K562 (cell line): ENCODE measurements around the gene PYGO2. TPM values are rescaled to one million over a fixed set of nuclear protein-coding genes. Genes with fewer than 3 reads are reported as not detected.

Experiments
- ATAC-seq: fragments of 200-7000 bp; cut with Tn5 transposase; 3 replicates; pipeline ENCODE4 v1.9.1; 2020; ENCODE audit warnings: moderate library complexity
- BruUV-seq: library from RNA; stranded (reverse); fragments of 400-500 nt; replicated peaks from 2 replicates; lab custom pipeline; 2021; lab: Mats Ljungman, UMichigan
- CTCF ChIA-PET: fragments of 300-600 bp; formaldehyde crosslinking; extraction: SDS; loops from one replicate; lab custom pipeline; 2021; ENCODE audit warnings: low intra/inter-chr PET ratio; lab: Yijun Ruan, JAX
- POLR2A ChIA-PET: fragments of 300-600, 350-650 bp; sonication (Branson Sonifier 250); formaldehyde crosslinking; extraction: SDS; loops from one replicate; lab custom pipeline; 2021; ENCODE audit warnings: antibody characterized with exemption, inconsistent platforms; lab: Yijun Ruan, JAX
- DNase-seq, 4 experiments: peaks; one replicate each; pipeline versions ENCODE4 v3.0.0 to v3.0.0-alpha.2; 2011 to 2018; ENCODE audit warnings: low spot score in 3 of 4, mixed read lengths in 3 of 4; ENCODE audit errors: extremely low read depth in 1 of 4
- FAIRE-seq: peaks from 2 replicates; lab custom pipeline; 2011; peaks lifted over from hg19 to GRCh38; lab: Jason Lieb, UNC
- H2AFZ ChIP-seq: 2 replicates; pipeline ENCODE4 v1.6.0; 2011; ENCODE audit warnings: low read depth, low read length, control low read depth, inconsistent platforms
- H3K27ac ChIP-seq: fragments of 200-600 bp; 3 replicates; pipeline ENCODE4 v1.8.0; 2011; ENCODE audit warnings: low read depth, mild to moderate bottlenecking, control low read depth, inconsistent platforms, low read length, moderate library complexity, mixed read lengths; ENCODE audit errors: extremely low read depth
- H3K27me3 ChIP-seq, 2 experiments: fragments of 300-600 bp in 1 of 2; 2 replicates in 1 of 2; 3 replicates in 1 of 2; pipeline versions ENCODE4 v1.6.0 to v1.8.0; 2011; ENCODE audit warnings: inconsistent platforms in 2 of 2, low read length in 2 of 2, mild to moderate bottlenecking in 1 of 2, mixed read lengths in 1 of 2, moderate library complexity in 1 of 2; ENCODE audit not compliant: control insufficient read depth in 2 of 2, insufficient read depth in 2 of 2
- H3K36me3 ChIP-seq: fragments of 300-600 bp; 3 replicates; pipeline ENCODE4 v1.8.0; 2011; ENCODE audit warnings: mild to moderate bottlenecking, low read length, inconsistent platforms; ENCODE audit not compliant: control insufficient read depth, insufficient read depth
- H3K4me1 ChIP-seq, 2 experiments: fragments of 200-600 bp in 1 of 2; replicated peaks in 1 of 2; 2 replicates in 1 of 2; 3 replicates in 1 of 2; pipeline versions ENCODE4 v1.5.1 to v1.8.0; 2011; ENCODE audit warnings: inconsistent platforms in 2 of 2, low read length in 2 of 2, mild to moderate bottlenecking in 1 of 2, mixed read lengths in 1 of 2, moderate library complexity in 1 of 2; ENCODE audit not compliant: control insufficient read depth in 2 of 2, insufficient read depth in 2 of 2
- H3K4me2 ChIP-seq: 2 replicates; pipeline ENCODE4 v1.6.1; 2011; ENCODE audit warnings: low read length, control low read depth, inconsistent platforms, mixed read lengths; ENCODE audit not compliant: insufficient read depth
- H3K4me3 ChIP-seq: fragments of 200-600 bp; sonication (generic), shearing (Covaris generic); 2 replicates; pipeline ENCODE4 v1.5.1; 2016; ENCODE audit warnings: control low read depth, inconsistent platforms
- H3K79me2 ChIP-seq: fragments of 200-600 bp; 3 replicates; pipeline ENCODE4 v1.8.0; 2011; ENCODE audit warnings: low read length, inconsistent platforms; ENCODE audit not compliant: control insufficient read depth, insufficient read depth
- H3K9ac ChIP-seq, 2 experiments: 2 replicates each; pipeline versions ENCODE4 v1.6.0 to v1.6.1; 2011; ENCODE audit warnings: low read depth in 2 of 2, low read length in 2 of 2, control low read depth in 1 of 2, inconsistent platforms in 1 of 2, mild to moderate bottlenecking in 1 of 2, mixed read lengths in 1 of 2; ENCODE audit not compliant: insufficient read depth in 1 of 2
- H3K9me1 ChIP-seq: one replicate; pipeline ENCODE4 v1.6.0; 2011; ENCODE audit warnings: inconsistent platforms, mild to moderate bottlenecking, low read length, moderate library complexity; ENCODE audit not compliant: control insufficient read depth, insufficient read depth
- H3K9me3 ChIP-seq: replicated peaks from 2 replicates; pipeline ENCODE4 v1.5.1; 2011; ENCODE audit warnings: low read depth, low read length, inconsistent platforms; ENCODE audit not compliant: control insufficient read depth, insufficient read depth
- H4K20me1 ChIP-seq: replicated peaks from 2 replicates; pipeline ENCODE4 v1.6.1; 2011; ENCODE audit warnings: low read length, inconsistent platforms, mixed read lengths; ENCODE audit not compliant: control insufficient read depth, insufficient read depth
- ARID1B ChIP-seq: fragments of 450-650 bp; IDR thresholded peaks from 2 replicates; pipeline ENCODE4 v1.6.1; 2016; ENCODE audit warnings: antibody characterized with exemption, mild to moderate bottlenecking, inconsistent platforms
- EGR1 ChIP-seq: fragments of 450-650 bp; conservative IDR thresholded peaks from 2 replicates; pipeline ENCODE4 v1.6.1; 2017; ENCODE audit warnings: mild to moderate bottlenecking
- HDGF ChIP-seq: fragments of 450-650 bp; IDR thresholded peaks from 2 replicates; pipeline ENCODE4 v1.6.1; 2016
- HNRNPL ChIP-seq: fragments of 200-400 bp; formaldehyde crosslinking; IDR thresholded peaks from 2 replicates; pipeline ENCODE4 v1.6.1; 2017; ENCODE audit warnings: low read depth, mild to moderate bottlenecking, low read length
- KDM1A ChIP-seq, 2 experiments: fragments of 450-650 bp; IDR thresholded peaks; 2 replicates each; pipeline ENCODE4 v1.6.1; 2016; ENCODE audit warnings: mild to moderate bottlenecking in 2 of 2
- NCOA6 ChIP-seq: fragments of 450-650 bp; IDR thresholded peaks from 2 replicates; pipeline ENCODE4 v1.6.1; 2017; ENCODE audit warnings: mild to moderate bottlenecking
- POLR2A ChIP-seq: fragments of 450-650 bp; conservative IDR thresholded peaks from 2 replicates; pipeline ENCODE4 v1.6.1; 2016
- POLR2G ChIP-seq: fragments of 200-400 bp; formaldehyde crosslinking; IDR thresholded peaks from 2 replicates; pipeline ENCODE4 v1.6.1; 2017; ENCODE audit warnings: low read depth, mild to moderate bottlenecking, antibody characterized with exemption, low read length, moderate library complexity
- RBFOX2 ChIP-seq: fragments of 200-400 bp; formaldehyde crosslinking; IDR thresholded peaks from 2 replicates; pipeline ENCODE4 v1.6.1; 2017; ENCODE audit warnings: low read depth, mild to moderate bottlenecking, low read length, moderate library complexity
- TCF7 ChIP-seq: sonication (generic); IDR thresholded peaks from 2 replicates; pipeline ENCODE4 v1.6.1; 2016; ENCODE audit warnings: antibody characterized with exemption, borderline replicate concordance
- TRIM24 ChIP-seq, 2 experiments: fragments of 450-650 bp; IDR thresholded peaks; 2 replicates each; pipeline ENCODE4 v1.6.1; 2016
- ZNF324 ChIP-seq: fragments of 250-450 bp; sonication (Bioruptor Pico); IDR thresholded peaks from 2 replicates; pipeline ENCODE4 v1.4.0; 2020; ENCODE audit warnings: mild to moderate bottlenecking
- ZNF444 ChIP-seq: fragments of 250-450 bp; sonication (Bioruptor Pico); IDR thresholded peaks from 2 replicates; pipeline ENCODE4 v1.4.0; 2020; ENCODE audit warnings: mild to moderate bottlenecking, moderate library complexity
- WGBS: fragments of 100-300 bp; shearing (Covaris generic); methylation state at CpG from one replicate; pipeline ENCODE4 v1.1.6; 2016; ENCODE audit warnings: low coverage, mixed read lengths; ENCODE audit not compliant: insufficient coverage; ENCODE audit errors: missing lambda C conversion rate; 5-methylcytosine and 5-hydroxymethylcytosine counted together
- in situ Hi-C: fragments of 300-500 bp; cut with MboI; formaldehyde crosslinking; loops from 4 replicates; pipeline ENCODE4 v1.15.0; 2018; ENCODE audit warnings: inconsistent platforms, mixed read lengths
- intact Hi-C: fragments of 100-400 bp; cut with micrococcal nuclease; formaldehyde crosslinking; loops from 2 replicates; pipeline ENCODE4 v1.14.2; 2022
- polyA plus RNA-seq, 8 experiments: library from polyadenylated mRNA; depleted of rRNA in 4 of 8; stranded (reverse) in 5 of 8; unstranded in 3 of 8; fragments of >200 nt; fragmentation: Nextera tagmentation in 2 of 8; fragmentation: Illumina TruSeq in 1 of 8; extraction: Ambion mirVana in 2 of 8; extraction: Trizol in 1 of 8; gene quantifications; 2 replicates each; pipeline versions ENCODE4 v1.2.1 to v1.2.3, GENCODE V29; 2011 to 2014; ENCODE audit warnings: inconsistent platforms in 1 of 8, missing spikeins in 1 of 8
- total RNA-seq, 7 experiments: library from RNA; depleted of rRNA in 6 of 7; stranded (reverse); fragments of >200 nt in 6 of 7; fragmentation: Illumina TruSeq in 2 of 7; extraction: Trizol in 2 of 7; gene quantifications; 2 replicates each; pipeline versions ENCODE4 v1.2.1 to v1.2.3, GENCODE V29; 2011 to 2021; ENCODE audit warnings: low replicate concordance in 1 of 7
- TF ChIP-seq, protein P1 (sequence below): fragments of 200-800 bp; sonication (Bioruptor generic); IDR thresholded peaks from 2 replicates; pipeline ENCODE4 v1.6.1; 2017; ENCODE audit warnings: missing genetic modification characterization, missing compliant biosample characterization
- TF ChIP-seq, protein P2 (sequence below): fragments of 450-650 bp; IDR thresholded peaks from 2 replicates; pipeline ENCODE4 v1.6.1; 2018; ENCODE audit not compliant: partially characterized antibody

PYGO2 gene
- total and polyA plus RNA-seq, 9 of the 15 experiments (the other 6 are each of a cell fraction or from before 2014, with no cell fraction given): 8.3 to 36.2 (median 18.2) TPM

DNA sequence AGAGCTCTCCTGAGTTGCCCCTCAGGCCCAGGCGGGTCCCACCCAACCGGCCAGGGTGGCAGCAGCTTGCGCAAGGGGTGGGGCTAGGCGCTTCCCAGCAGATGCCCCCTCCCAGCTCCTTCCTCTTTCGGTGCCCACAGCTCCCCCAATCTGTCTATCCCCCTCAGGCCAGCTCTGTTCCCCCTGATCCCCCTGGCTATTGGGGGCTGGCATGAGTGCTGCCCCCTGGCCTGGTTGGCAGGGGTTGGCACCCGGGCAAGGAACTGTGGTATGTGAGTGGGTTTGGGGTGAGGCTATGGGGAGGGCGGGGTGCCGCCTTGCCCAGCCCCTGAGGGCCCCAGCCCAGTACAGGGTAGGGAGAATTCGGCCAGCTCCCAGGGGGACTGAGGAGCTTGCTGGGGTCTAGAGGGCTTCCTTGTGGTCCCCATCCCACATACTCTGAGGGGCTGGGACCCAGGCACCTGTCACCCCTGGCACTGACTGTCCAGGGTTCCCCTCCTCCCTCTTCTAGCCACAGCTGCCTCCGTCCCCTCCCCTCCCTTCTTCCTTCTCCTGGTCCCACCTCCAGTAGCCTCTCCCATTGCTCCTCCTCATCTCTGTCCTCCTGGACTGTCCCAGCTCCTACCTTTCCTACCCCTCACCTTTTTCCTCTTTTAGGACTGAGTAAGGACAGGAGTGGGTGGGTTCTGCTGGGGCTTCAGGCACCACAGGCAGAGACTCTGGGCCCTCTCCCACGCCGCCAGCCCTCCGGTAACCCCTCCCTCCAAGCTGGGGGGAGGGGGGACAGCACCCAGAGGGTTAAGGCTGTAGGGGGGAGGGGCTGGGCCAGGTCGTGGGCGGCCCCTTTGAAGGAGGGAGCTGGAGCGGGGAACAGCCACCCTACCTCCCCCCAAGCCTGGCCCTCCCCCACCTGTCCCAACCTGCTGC lies 46.7 kb upstream of the PYGO2 start:
- Histone ChIP-seq H3K4me1 (peaks cover 87 to 91% of the 10 kb centered on the region in 2 experiments), H3K36me3 (peaks cover 68% of the 10 kb centered on the region; the same call in 2 of the 3 replicates), H3K9ac (peak overlapping the region in 1 of 2 experiments; percentile 83; a peak in 3 of 4 replicates), H3K79me2 (peaks cover 97% of the 10 kb centered on the region), H3K27ac (peak overlapping the region; percentile 57), H3K4me3 (no peak overlapping the region; the same call in 1 of the 2 replicates), H3K27me3 (no peaks in the 10 kb centered on the region), H3K9me1 (no peaks in the 10 kb centered on the region), H3K9me3 (no peaks in the 10 kb centered on the region), H3K4me2 (peak overlapping the region; percentile 55), H4K20me1 (peaks cover 3% of the 10 kb centered on the region), H2AFZ (no peak overlapping the region)
- BruUV-seq: no TSS peak
- ATAC-seq (peak; percentile 42), DNase-seq (peak; percentile 81 to 84 (median 82)), FAIRE-seq (peak; percentile 70)
- in situ Hi-C loops: no loop called here
- CTCF ChIA-PET: interaction anchor here (0.6 kb wide), 1 partner anchor 71 kb away, joined by 4 read pairs; no protein-coding TSS in a partner anchor
- POLR2A ChIA-PET: interaction anchor here (0.6 to 1.7 kb wide), 5 partner anchors 9 to 264 kb away, joined by 3 to 12 read pairs (median 3); partner anchors contain the start of gene ADAM15
- 47% methylated on average over 9 of the region's 16 CpGs for WGBS
- intact Hi-C loops: no loop called here
- TF ChIP-seq KDM1A (IDR thresholded peaks at IDR 0.05) (peak in 1 of 2 experiments; percentile 93; a peak in 2 of 4 replicates), RBFOX2 (peak; percentile 57), TCF7 (0 out of 2 replicates have a peak, but pooled peaks have one; percentile 45), POLR2A (0 out of 2 replicates have a peak, but pooled peaks have one; percentile 32), HNRNPL (no peak), ARID1B (peak; percentile 26; the same call in 1 of the 2 replicates), POLR2G (peak; percentile 52), HDGF (0 out of 2 replicates have a peak, but pooled peaks have one; percentile 52), NCOA6 (no peak), ZNF324 (CRISPR knock-in tag) (no peak), ZNF444 (CRISPR knock-in tag) (peak; percentile 65; the same call in 1 of the 2 replicates), TRIM24 (IDR thresholded peaks at IDR 0.05) (peak in 1 of 2 experiments; percentile 32; a peak in 1 of 4 replicates), EGR1 (peak; percentile 82)
- TF ChIP-seq, protein P1, sequence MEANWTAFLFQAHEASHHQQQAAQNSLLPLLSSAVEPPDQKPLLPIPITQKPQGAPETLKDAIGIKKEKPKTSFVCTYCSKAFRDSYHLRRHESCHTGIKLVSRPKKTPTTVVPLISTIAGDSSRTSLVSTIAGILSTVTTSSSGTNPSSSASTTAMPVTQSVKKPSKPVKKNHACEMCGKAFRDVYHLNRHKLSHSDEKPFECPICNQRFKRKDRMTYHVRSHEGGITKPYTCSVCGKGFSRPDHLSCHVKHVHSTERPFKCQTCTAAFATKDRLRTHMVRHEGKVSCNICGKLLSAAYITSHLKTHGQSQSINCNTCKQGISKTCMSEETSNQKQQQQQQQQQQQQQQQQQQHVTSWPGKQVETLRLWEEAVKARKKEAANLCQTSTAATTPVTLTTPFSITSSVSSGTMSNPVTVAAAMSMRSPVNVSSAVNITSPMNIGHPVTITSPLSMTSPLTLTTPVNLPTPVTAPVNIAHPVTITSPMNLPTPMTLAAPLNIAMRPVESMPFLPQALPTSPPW (CRISPR knock-in tag): peak; percentile 60
- TF ChIP-seq, protein P2, sequence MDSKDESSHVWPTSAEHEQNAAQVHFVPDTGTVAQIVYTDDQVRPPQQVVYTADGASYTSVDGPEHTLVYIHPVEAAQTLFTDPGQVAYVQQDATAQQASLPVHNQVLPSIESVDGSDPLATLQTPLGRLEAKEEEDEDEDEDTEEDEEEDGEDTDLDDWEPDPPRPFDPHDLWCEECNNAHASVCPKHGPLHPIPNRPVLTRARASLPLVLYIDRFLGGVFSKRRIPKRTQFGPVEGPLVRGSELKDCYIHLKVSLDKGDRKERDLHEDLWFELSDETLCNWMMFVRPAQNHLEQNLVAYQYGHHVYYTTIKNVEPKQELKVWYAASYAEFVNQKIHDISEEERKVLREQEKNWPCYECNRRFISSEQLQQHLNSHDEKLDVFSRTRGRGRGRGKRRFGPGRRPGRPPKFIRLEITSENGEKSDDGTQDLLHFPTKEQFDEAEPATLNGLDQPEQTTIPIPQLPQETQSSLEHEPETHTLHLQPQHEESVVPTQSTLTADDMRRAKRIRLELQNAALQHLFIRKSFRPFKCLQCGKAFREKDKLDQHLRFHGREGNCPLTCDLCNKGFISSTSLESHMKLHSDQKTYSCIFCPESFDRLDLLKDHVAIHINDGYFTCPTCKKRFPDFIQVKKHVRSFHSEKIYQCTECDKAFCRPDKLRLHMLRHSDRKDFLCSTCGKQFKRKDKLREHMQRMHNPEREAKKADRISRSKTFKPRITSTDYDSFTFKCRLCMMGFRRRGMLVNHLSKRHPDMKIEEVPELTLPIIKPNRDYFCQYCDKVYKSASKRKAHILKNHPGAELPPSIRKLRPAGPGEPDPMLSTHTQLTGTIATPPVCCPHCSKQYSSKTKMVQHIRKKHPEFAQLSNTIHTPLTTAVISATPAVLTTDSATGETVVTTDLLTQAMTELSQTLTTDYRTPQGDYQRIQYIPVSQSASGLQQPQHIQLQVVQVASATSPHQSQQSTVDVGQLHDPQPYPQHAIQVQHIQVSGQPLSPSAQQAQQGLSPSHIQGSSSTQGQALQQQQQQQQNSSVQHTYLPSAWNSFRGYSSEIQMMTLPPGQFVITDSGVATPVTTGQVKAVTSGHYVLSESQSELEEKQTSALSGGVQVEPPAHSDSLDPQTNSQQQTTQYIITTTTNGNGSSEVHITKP: peak; percentile 13
